PC-9 (cell line): ENCODE results near the gene MCU. TPM values are rescaled to one million over a fixed set of nuclear protein-coding genes. Genes with fewer than 3 reads are reported as not detected.

Source experiments
- BruUV-seq: library from RNA; stranded (reverse); fragments of 400-500 nt; replicated peaks from 2 replicates; lab custom pipeline; 2021; lab: Mats Ljungman, UMichigan
- CTCF ChIA-PET: fragments of 300-600 bp; sonication (Branson Sonifier 250); formaldehyde crosslinking; loops from one replicate; lab custom pipeline; 2022; ENCODE audit warnings: antibody characterized with exemption; lab: Charles Lee
- POLR2A ChIA-PET: fragments of 300-600 bp; sonication (Branson Sonifier 250); formaldehyde crosslinking; loops from one replicate; lab custom pipeline; 2022; ENCODE audit warnings: antibody characterized with exemption; ENCODE audit not compliant: unreplicated experiment; lab: Charles Lee
- DNase-seq, 2 experiments: peaks; one replicate each; pipeline versions ENCODE4 v3.0.0 to v3.0.0-alpha.2; 2015 to 2022; ENCODE audit warnings: mixed read lengths in 1 of 2
- H2AFZ ChIP-seq: fragments of 200-600 bp; sonication (generic); 2 replicates; pipeline ENCODE4 v1.8.1; 2017; ENCODE audit warnings: antibody characterized with exemption
- H3F3A ChIP-seq: fragments of 200-600 bp; sonication (generic); 2 replicates; pipeline ENCODE4 v1.8.1; 2017; ENCODE audit warnings: antibody characterized with exemption, mild to moderate bottlenecking, low read depth; ENCODE audit not compliant: insufficient read depth
- H3K27ac ChIP-seq: fragments of 200-600 bp; sonication (generic); 2 replicates; pipeline ENCODE4 v1.6.1; 2016; ENCODE audit warnings: mixed run types
- H3K27me3 ChIP-seq: fragments of 200-600 bp; sonication (generic); 2 replicates; pipeline ENCODE4 v1.6.1; 2016; ENCODE audit warnings: low read depth, mixed run types; ENCODE audit not compliant: insufficient read depth
- H3K36me3 ChIP-seq: fragments of 200-600 bp; sonication (generic); 2 replicates; pipeline ENCODE4 v1.6.1; 2016; ENCODE audit warnings: low read depth, mixed run types
- H3K4me1 ChIP-seq: fragments of 200-600 bp; sonication (generic); replicated peaks from 2 replicates; pipeline ENCODE4 v1.6.1; 2016; ENCODE audit warnings: mixed run types; ENCODE audit not compliant: insufficient read depth
- H3K4me2 ChIP-seq: fragments of 200-600 bp; sonication (generic); 2 replicates; pipeline ENCODE4 v1.6.1; 2017; ENCODE audit warnings: mixed run types
- H3K4me3 ChIP-seq: fragments of 200-600 bp; sonication (generic); 2 replicates; pipeline ENCODE4 v1.6.1; 2016; ENCODE audit warnings: mixed run types
- H3K79me2 ChIP-seq: fragments of 200-600 bp; sonication (generic); 2 replicates; pipeline ENCODE4 v1.6.1; 2017; ENCODE audit warnings: low read depth, mixed run types
- H3K9me2 ChIP-seq: fragments of 200-600 bp; sonication (generic); 2 replicates; pipeline ENCODE4 v1.8.1; 2017; ENCODE audit warnings: mild to moderate bottlenecking; ENCODE audit not compliant: insufficient read depth
- H3K9me3 ChIP-seq: fragments of 200-600 bp; sonication (generic); 2 replicates; pipeline ENCODE4 v1.8.1; 2016; ENCODE audit warnings: low read depth; ENCODE audit not compliant: insufficient read depth
- H4K20me1 ChIP-seq: fragments of 200-600 bp; sonication (generic); 2 replicates; pipeline ENCODE4 v1.8.1; 2017; ENCODE audit not compliant: insufficient read depth
- EZH2 ChIP-seq: fragments of 200-600 bp; sonication (generic); IDR thresholded peaks from 2 replicates; pipeline ENCODE4 v1.8.0; 2017; ENCODE audit warnings: antibody characterized with exemption, low read depth
- intact Hi-C: fragments of 100-400 bp; cut with micrococcal nuclease; formaldehyde crosslinking; loops from one replicate; pipeline ENCODE4 v1.10.0; 2022; ENCODE audit not compliant: unreplicated experiment
- total RNA-seq: library from RNA; stranded (reverse); gene quantifications from 2 replicates; pipeline ENCODE4 v1.2.3, GENCODE V29; 2021
- TF ChIP-seq, protein P1 (sequence below): fragments of 200-600 bp; sonication (generic); conservative IDR thresholded peaks from 2 replicates; pipeline ENCODE4 v1.6.1; 2017; ENCODE audit warnings: mixed run types, antibody characterized with exemption, mild to moderate bottlenecking, moderate library complexity

The MCU gene
- total RNA-seq, 1 experiment from 2014 or later = 59.5 TPM

DNA sequence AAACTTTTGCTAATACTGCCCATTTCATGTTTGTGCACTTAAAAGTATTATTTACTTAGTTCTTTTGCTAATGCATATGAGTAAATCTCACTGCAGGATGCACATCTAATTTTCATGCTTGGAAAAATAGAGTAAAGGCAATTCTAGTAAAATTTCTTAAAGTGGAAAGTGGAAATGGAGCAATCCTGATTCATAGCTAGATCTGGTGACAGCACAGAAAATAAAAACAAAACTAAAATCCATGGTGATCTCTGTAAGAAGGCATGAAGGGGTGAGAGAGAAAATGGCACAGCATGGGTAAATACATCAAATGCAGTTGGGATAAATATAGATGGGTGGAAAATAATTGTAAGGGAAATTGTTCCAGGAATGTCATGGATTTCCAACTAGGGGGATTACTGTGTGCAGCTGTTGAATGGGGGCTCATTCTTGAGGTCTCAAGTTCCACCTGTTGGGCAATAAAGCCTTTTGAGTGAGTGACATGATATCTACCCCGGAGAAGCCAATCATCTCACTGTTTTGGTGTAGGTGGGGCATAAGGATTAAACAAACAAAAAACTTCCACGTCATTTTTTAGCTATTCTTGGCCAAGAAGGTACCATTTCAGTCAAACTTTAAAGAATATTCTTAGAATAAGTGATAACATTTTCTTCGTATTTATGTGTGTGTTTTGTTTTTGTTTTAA is 1.7 kb upstream of the MCU start:
- peaks cover 14% of the 10 kb centered on the region; the same call in 1 of the 2 replicates for H3F3A ChIP-seq
- POLR2A ChIA-PET = interaction anchor here (0.6 kb wide), 2 partner anchors 29 to 64 kb away, joined by 3 to 4 read pairs; partner anchors contain the start of gene MICU1
- no peak overlapping the region for H2AFZ ChIP-seq
- TF ChIP-seq, protein P1, sequence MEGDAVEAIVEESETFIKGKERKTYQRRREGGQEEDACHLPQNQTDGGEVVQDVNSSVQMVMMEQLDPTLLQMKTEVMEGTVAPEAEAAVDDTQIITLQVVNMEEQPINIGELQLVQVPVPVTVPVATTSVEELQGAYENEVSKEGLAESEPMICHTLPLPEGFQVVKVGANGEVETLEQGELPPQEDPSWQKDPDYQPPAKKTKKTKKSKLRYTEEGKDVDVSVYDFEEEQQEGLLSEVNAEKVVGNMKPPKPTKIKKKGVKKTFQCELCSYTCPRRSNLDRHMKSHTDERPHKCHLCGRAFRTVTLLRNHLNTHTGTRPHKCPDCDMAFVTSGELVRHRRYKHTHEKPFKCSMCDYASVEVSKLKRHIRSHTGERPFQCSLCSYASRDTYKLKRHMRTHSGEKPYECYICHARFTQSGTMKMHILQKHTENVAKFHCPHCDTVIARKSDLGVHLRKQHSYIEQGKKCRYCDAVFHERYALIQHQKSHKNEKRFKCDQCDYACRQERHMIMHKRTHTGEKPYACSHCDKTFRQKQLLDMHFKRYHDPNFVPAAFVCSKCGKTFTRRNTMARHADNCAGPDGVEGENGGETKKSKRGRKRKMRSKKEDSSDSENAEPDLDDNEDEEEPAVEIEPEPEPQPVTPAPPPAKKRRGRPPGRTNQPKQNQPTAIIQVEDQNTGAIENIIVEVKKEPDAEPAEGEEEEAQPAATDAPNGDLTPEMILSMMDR = no peak
- no peak for TF ChIP-seq EZH2
- H3K79me2 ChIP-seq = peaks cover 29% of the 10 kb centered on the region
- H3K9me3 ChIP-seq = no peaks in the 10 kb centered on the region
- intact Hi-C loops = loop anchor here (10.0 kb wide), 2 partner anchors 95 to 375 kb away; no protein-coding TSS in a partner anchor
- peaks cover 18% of the 10 kb centered on the region for H4K20me1 ChIP-seq
- no peak for DNase-seq
- H3K36me3 ChIP-seq = no peaks in the 10 kb centered on the region
- no peak overlapping the region for H3K4me3 ChIP-seq
- no peaks in the 10 kb centered on the region for H3K9me2 ChIP-seq
- CTCF ChIA-PET = no interaction called here
- H3K27ac ChIP-seq = no peak overlapping the region
- no peak overlapping the region for H3K4me2 ChIP-seq
- no TSS peak for BruUV-seq
- no peaks in the 10 kb centered on the region for H3K27me3 ChIP-seq
- peaks cover 60% of the 10 kb centered on the region for H3K4me1 ChIP-seq

DNA sequence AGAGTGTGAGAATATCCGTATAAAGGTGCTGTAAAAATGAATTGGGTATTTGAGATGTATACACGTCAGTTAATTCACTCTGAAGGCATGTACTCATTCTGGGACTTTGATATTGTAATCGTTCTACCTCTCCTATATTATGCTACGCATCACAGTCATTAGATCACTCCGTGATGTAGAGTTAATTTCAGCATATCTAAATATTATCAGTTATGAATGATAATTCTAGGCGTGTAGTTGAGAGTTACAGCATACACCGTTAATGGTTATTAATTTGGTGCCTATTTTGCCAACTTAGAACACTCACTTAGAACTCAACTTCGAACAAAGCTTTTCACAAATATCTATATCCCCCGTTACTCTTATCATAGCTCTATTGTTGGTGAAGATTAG is 477 bp upstream of the MCU start:
- H3K4me1 ChIP-seq = peaks cover 66% of the 10 kb centered on the region
- TSS peak; percentile 38 for BruUV-seq
- H3F3A ChIP-seq = peaks cover 14% of the 10 kb centered on the region; the same call in 1 of the 2 replicates
- peak overlapping the region; percentile 97 for H3K4me2 ChIP-seq
- peak overlapping the region; percentile 77 for H2AFZ ChIP-seq
- H3K9me2 ChIP-seq = no peaks in the 10 kb centered on the region
- ChIA-PET POLR2A (interaction anchor here (0.5 to 0.9 kb wide), 11 partner anchors 15 to 1439 kb away, joined by 3 to 35 read pairs (median 5); no protein-coding TSS in a partner anchor), CTCF (interaction anchor here (1.0 to 1.3 kb wide), 2 partner anchors 15 to 143 kb away, joined by 3 to 4 read pairs; no protein-coding TSS in a partner anchor)
- no peaks in the 10 kb centered on the region for H3K9me3 ChIP-seq
- H3K27ac ChIP-seq = no peak overlapping the region
- H4K20me1 ChIP-seq = peaks cover 19% of the 10 kb centered on the region
- no peaks in the 10 kb centered on the region for H3K36me3 ChIP-seq
- TF ChIP-seq EZH2 = no peak
- TF ChIP-seq, protein P1 = no peak
- H3K4me3 ChIP-seq = peak overlapping the region; percentile 94
- no peaks in the 10 kb centered on the region for H3K27me3 ChIP-seq
- intact Hi-C loops = loop anchor here (10.0 kb wide), 2 partner anchors 93 to 373 kb away; no protein-coding TSS in a partner anchor
- peaks cover 40% of the 10 kb centered on the region for H3K79me2 ChIP-seq
- no peak for DNase-seq

DNA sequence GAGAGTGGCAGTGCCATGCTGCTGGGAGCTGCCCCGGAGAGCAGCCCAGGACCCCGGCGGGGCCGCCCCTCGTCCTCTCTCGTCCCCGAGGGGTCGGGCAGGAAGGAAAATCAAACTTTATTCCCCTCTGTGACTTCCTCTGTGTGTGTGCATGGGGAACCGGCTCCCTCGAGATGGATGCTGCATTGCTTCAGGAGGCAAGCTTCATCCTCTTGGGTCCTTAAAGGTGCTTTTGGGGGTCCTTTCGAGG is 726 bp downstream of the MCU start:
- no TSS peak for BruUV-seq

More for the DNA sequence above, 726 bp downstream of the MCU start:
- DNase-seq = no peak
- ChIA-PET POLR2A (interaction anchor here (0.5 to 0.6 kb wide), 3 partner anchors 126 to 404 kb away, joined by 3 to 4 read pairs (median 4); partner anchors contain the start of gene P4HA1), CTCF (interaction anchor here (0.9 kb wide), 1 partner anchor 141 kb away, joined by 4 read pairs; no protein-coding TSS in a partner anchor)
- intact Hi-C loops = loop anchor here (2.0 to 10.0 kb wide), 3 partner anchors 68 to 372 kb away; no protein-coding TSS in a partner anchor
- Histone ChIP-seq H3K9me3 (no peaks in the 10 kb centered on the region), H3K36me3 (no peaks in the 10 kb centered on the region), H4K20me1 (peaks cover 19% of the 10 kb centered on the region), H2AFZ (peak overlapping the region; percentile 92), H3K9me2 (no peaks in the 10 kb centered on the region), H3K4me1 (peaks cover 59% of the 10 kb centered on the region), H3K27ac (peak overlapping the region; percentile 32; the same call in 1 of the 2 replicates), H3K27me3 (no peaks in the 10 kb centered on the region), H3K4me3 (peak overlapping the region; percentile 94), H3F3A (peaks cover 8% of the 10 kb centered on the region; the same call in 1 of the 2 replicates), H3K79me2 (peaks cover 52% of the 10 kb centered on the region), H3K4me2 (peak overlapping the region; percentile 97)
- TF ChIP-seq, protein P1 = no peak
- no peak for TF ChIP-seq EZH2
